Effector memory CD8-positive, alpha-beta T cell (primary cell): Measurements from ENCODE around the gene LAMB1.

Experiments
- ATAC-seq: fragments of 150-1000 bp; cut with Tn5 transposase; replicated peaks from 2 replicates; pipeline ENCODE4 v1.10.0; 2021; ENCODE audit warnings: mild to moderate bottlenecking, moderate library complexity
- DNase-seq, 3 experiments: peaks; one replicate each; pipeline ENCODE4 v3.0.0; 2021
- H3K27ac Mint-ChIP-seq, 2 donors: one replicate each; pipeline ENCODE4 v1.8.0; 2022; ENCODE audit warnings: mild to moderate bottlenecking in 2 of 2, mixed read lengths in 2 of 2, moderate library complexity in 2 of 2
- H3K27me3 Mint-ChIP-seq, 2 donors: one replicate each; pipeline ENCODE4 v1.8.0; 2022; ENCODE audit warnings: mixed read lengths in 2 of 2
- H3K36me3 Mint-ChIP-seq: one replicate; pipeline ENCODE4 v1.8.0; 2022; ENCODE audit warnings: mild to moderate bottlenecking, moderate library complexity, mixed read lengths; ENCODE audit not compliant: insufficient read depth
- H3K4me1 Mint-ChIP-seq, 2 donors: one replicate each; pipeline ENCODE4 v1.8.0; 2022; ENCODE audit warnings: low read depth in 2 of 2, mixed read lengths in 2 of 2
- H3K4me3 Mint-ChIP-seq, 2 donors: one replicate each; pipeline ENCODE4 v1.8.0; 2022; ENCODE audit warnings: mild to moderate bottlenecking in 2 of 2, mixed read lengths in 2 of 2, moderate library complexity in 2 of 2
- H3K9me3 Mint-ChIP-seq, 2 donors: one replicate each; pipeline ENCODE4 v1.8.0; 2022; ENCODE audit warnings: mixed read lengths in 2 of 2
- total RNA-seq, 9 experiments: gene quantifications; one replicate each; lab custom pipeline; 2026; lab: John Stamatoyannopoulos, UW

The LAMB1 gene
- 0 to 3.1 (median 0.11) reads per million in 9 experiments for total RNA-seq

- Mint-ChIP-seq H3K4me1 (peaks cover 8 to 10% of the 10 kb centered on the region in 2 donors), H3K27ac (no peak within 1 kb of the TSS), H3K36me3 (no peaks in the 10 kb centered on the region), H3K27me3 (peaks cover 55 to 75% of the 10 kb centered on the region in 2 donors), H3K9me3 (no peaks in the 10 kb centered on the region), H3K4me3 (peak within 1 kb of the TSS; percentile 65 to 77)
- ATAC-seq, result no peak
- DNase-seq, result no peak
These were observed at the start of gene LAMB1 for GRCh38 chr7:108002726-108003598. TSS of gene LAMB1 (minus strand) at chr7:108003161. CDS start at chr7:108002885, 276 bp downstream.

GRCh38 chr7:108051454-108051853 lies 48.5 kb upstream of the LAMB1 start:
- no peak overlapping the region for H3K4me3 Mint-ChIP-seq
- DNase-seq (no peak), ATAC-seq (no peak)
- H3K9me3 Mint-ChIP-seq, result no peaks in the 10 kb centered on the region
- peaks cover 0 to 2% of the 10 kb centered on the region in 2 donors for H3K4me1 Mint-ChIP-seq
- peaks cover 16 to 18% of the 10 kb centered on the region in 2 donors for H3K27me3 Mint-ChIP-seq
- H3K27ac Mint-ChIP-seq, result no peak overlapping the region
- no peaks in the 10 kb centered on the region for H3K36me3 Mint-ChIP-seq

GRCh38 chr7:108049962-108050361 lies 47.0 kb upstream of the LAMB1 start:
- peaks cover 0 to 2% of the 10 kb centered on the region in 2 donors for H3K4me1 Mint-ChIP-seq
- no peak overlapping the region for H3K4me3 Mint-ChIP-seq
- no peak overlapping the region for H3K27ac Mint-ChIP-seq
- no peaks in the 10 kb centered on the region for H3K9me3 Mint-ChIP-seq
- no peaks in the 10 kb centered on the region for H3K36me3 Mint-ChIP-seq
- peaks cover 10 to 16% of the 10 kb centered on the region in 2 donors for H3K27me3 Mint-ChIP-seq
- no peak for ATAC-seq
- DNase-seq, result no peak

GRCh38 chr7:108048422-108048821 lies 45.5 kb upstream of the LAMB1 start:
- Mint-ChIP-seq H3K4me1 (peaks cover 0 to 2% of the 10 kb centered on the region in 2 donors), H3K36me3 (no peaks in the 10 kb centered on the region), H3K27me3 (peaks cover 0 to 10% of the 10 kb centered on the region in 2 donors), H3K4me3 (no peak overlapping the region), H3K9me3 (no peaks in the 10 kb centered on the region), H3K27ac (no peak overlapping the region)
- ATAC-seq, result no peak
- DNase-seq, result no peak

GRCh38 chr7:108046952-108047506 lies 44.1 kb upstream of the LAMB1 start:
- Mint-ChIP-seq H3K27ac (no peak overlapping the region), H3K4me1 (peaks cover 0 to 2% of the 10 kb centered on the region in 2 donors), H3K9me3 (no peaks in the 10 kb centered on the region), H3K27me3 (peaks cover 0 to 7% of the 10 kb centered on the region in 2 donors), H3K36me3 (no peaks in the 10 kb centered on the region), H3K4me3 (no peak overlapping the region)
- ATAC-seq, result no peak
- no peak for DNase-seq

- no peaks in the 10 kb centered on the region for H3K9me3 Mint-ChIP-seq
- DNase-seq, result no peak
- H3K36me3 Mint-ChIP-seq, result no peaks in the 10 kb centered on the region
- H3K4me1 Mint-ChIP-seq, result peaks cover 0 to 2% of the 10 kb centered on the region in 2 donors
- H3K27ac Mint-ChIP-seq, result no peak overlapping the region
- no peak for ATAC-seq
- peaks cover 3 to 11% of the 10 kb centered on the region in 2 donors for H3K27me3 Mint-ChIP-seq
- no peak overlapping the region for H3K4me3 Mint-ChIP-seq
These were observed 42.7 kb upstream of the LAMB1 start for GRCh38 chr7:108045669-108046068.

GRCh38 chr7:108045154-108045553 lies 42.2 kb upstream of the LAMB1 start:
- H3K27me3 Mint-ChIP-seq, result peaks cover 6 to 16% of the 10 kb centered on the region in 2 donors
- no peak for DNase-seq
- H3K9me3 Mint-ChIP-seq, result no peaks in the 10 kb centered on the region
- H3K4me3 Mint-ChIP-seq, result no peak overlapping the region
- no peaks in the 10 kb centered on the region for H3K36me3 Mint-ChIP-seq
- H3K27ac Mint-ChIP-seq, result no peak overlapping the region
- no peak for ATAC-seq
- peaks cover 0 to 2% of the 10 kb centered on the region in 2 donors for H3K4me1 Mint-ChIP-seq

GRCh38 chr7:108044345-108044744 lies 41.4 kb upstream of the LAMB1 start:
- Mint-ChIP-seq H3K4me3 (no peak overlapping the region), H3K27me3 (peaks cover 12 to 22% of the 10 kb centered on the region in 2 donors), H3K27ac (no peak overlapping the region), H3K4me1 (peaks cover 0 to 2% of the 10 kb centered on the region in 2 donors), H3K36me3 (no peaks in the 10 kb centered on the region), H3K9me3 (no peaks in the 10 kb centered on the region)
- no peak for ATAC-seq
- DNase-seq, result no peak

- Mint-ChIP-seq H3K4me1 (no peaks in the 10 kb centered on the region), H3K4me3 (no peak overlapping the region), H3K27ac (no peak overlapping the region), H3K27me3 (peaks cover 29 to 31% of the 10 kb centered on the region in 2 donors), H3K36me3 (peaks cover 4% of the 10 kb centered on the region), H3K9me3 (no peaks in the 10 kb centered on the region)
- DNase-seq, result no peak
- ATAC-seq, result no peak
These were observed 36.0 kb upstream of the LAMB1 start for GRCh38 chr7:108038986-108039385.

GRCh38 chr7:108037741-108038140 lies 34.8 kb upstream of the LAMB1 start:
- no peaks in the 10 kb centered on the region for H3K9me3 Mint-ChIP-seq
- no peak overlapping the region for H3K27ac Mint-ChIP-seq
- H3K27me3 Mint-ChIP-seq, result peaks cover 29 to 31% of the 10 kb centered on the region in 2 donors
- DNase-seq, result no peak
- peaks cover 4% of the 10 kb centered on the region for H3K36me3 Mint-ChIP-seq
- H3K4me3 Mint-ChIP-seq, result no peak overlapping the region
- H3K4me1 Mint-ChIP-seq, result no peaks in the 10 kb centered on the region
- ATAC-seq, result no peak

- H3K4me1 Mint-ChIP-seq, result no peaks in the 10 kb centered on the region
- ATAC-seq (no peak), DNase-seq (no peak)
- H3K27ac Mint-ChIP-seq, result no peak overlapping the region
- no peaks in the 10 kb centered on the region for H3K9me3 Mint-ChIP-seq
- peaks cover 29 to 31% of the 10 kb centered on the region in 2 donors for H3K27me3 Mint-ChIP-seq
- H3K4me3 Mint-ChIP-seq, result no peak overlapping the region
- peaks cover 4% of the 10 kb centered on the region for H3K36me3 Mint-ChIP-seq
These were observed 34.2 kb upstream of the LAMB1 start for GRCh38 chr7:108037140-108037539.

GRCh38 chr7:108034586-108034985 lies 31.6 kb upstream of the LAMB1 start:
- Mint-ChIP-seq H3K4me1 (no peaks in the 10 kb centered on the region), H3K36me3 (peaks cover 4% of the 10 kb centered on the region), H3K4me3 (no peak overlapping the region), H3K27me3 (peaks cover 18% of the 10 kb centered on the region in 2 donors), H3K9me3 (no peaks in the 10 kb centered on the region), H3K27ac (no peak overlapping the region)
- ATAC-seq (no peak), DNase-seq (no peak)

GRCh38 chr7:108033776-108034497 lies 31.0 kb upstream of the LAMB1 start:
- no peaks in the 10 kb centered on the region for H3K9me3 Mint-ChIP-seq

More at GRCh38 chr7:108033776-108034497, 31.0 kb upstream of the LAMB1 start:
- no peaks in the 10 kb centered on the region for H3K4me1 Mint-ChIP-seq
- H3K36me3 Mint-ChIP-seq, result peaks cover 4% of the 10 kb centered on the region
- DNase-seq, result no peak
- H3K27ac Mint-ChIP-seq, result no peak overlapping the region
- H3K27me3 Mint-ChIP-seq, result peaks cover 22% of the 10 kb centered on the region in 2 donors
- no peak for ATAC-seq
- H3K4me3 Mint-ChIP-seq, result no peak overlapping the region
